ENCODE measurements around the gene DDX47.
"Not testable (repeated sequence)": the region's sequence is repeated elsewhere in the genome, so short reads cannot be mapped to it uniquely, and the experiment has no call there.

DDX47 gene

DNA sequence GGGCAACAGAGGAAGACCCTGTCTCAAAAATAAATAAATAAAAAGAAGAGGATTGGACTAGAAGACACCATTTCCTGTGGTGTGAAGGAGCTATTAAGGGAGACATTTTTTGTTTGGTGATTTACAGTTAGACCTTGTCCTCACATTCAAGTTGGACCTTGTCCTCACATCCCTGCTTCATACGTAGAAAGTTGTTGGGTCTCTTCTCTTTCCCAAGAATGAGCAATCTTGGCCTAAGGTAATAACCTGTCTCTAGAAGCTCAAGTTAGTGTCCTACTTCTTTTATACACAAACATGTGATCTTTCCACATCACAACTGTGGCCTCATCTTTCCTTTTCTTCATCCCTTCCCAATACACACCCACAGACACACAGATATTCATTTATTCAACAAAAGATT, 14.7 kb upstream of the DDX47 start:
- no peak for TF ChIP-seq ZFP3 (CRISPR knock-in tag; IDR thresholded peaks at IDR 0.05)
- TF ChIP-seq GLIS3 (CRISPR knock-in tag; IDR thresholded peaks at IDR 0.05) = no peak
- TF ChIP-seq ZC3H10 (CRISPR knock-in tag; IDR thresholded peaks at IDR 0.05) = no peak
- no peak for ATAC-seq

DNA sequence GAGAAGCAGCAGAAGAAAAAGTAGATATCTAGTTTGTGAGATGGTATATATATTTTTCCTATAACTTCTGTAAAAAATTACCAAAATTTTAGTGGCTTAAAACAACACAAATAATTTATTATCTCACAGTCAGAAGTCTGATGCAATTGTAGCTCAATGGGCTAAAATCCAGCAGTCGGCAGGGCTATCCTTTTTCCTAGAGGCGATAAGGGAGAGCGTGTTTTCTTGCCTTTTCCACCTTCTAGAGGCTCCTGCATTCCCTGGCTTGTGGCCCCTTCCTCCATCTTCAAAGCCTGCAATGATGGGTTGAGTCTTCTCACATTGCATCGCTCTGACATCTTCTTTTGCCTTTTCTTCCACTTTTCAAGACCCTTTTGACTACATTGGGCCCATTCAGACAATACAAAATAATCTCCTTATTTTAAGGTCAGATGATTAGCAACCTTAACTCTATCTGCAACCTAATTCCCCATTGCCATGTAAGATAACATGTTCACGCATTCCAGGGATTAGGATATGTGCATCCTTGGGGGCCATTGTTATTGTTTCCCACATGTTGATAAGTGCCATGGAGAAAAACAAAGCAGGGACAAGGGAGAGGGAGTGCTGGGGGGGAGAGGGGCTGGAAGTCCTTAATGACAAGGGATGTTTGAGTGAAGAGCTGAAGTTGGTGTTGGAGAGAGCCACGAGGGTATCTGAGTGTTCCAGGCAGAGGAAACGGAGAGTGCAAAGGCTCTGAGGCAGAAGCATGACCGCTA, 13.8 kb upstream of the DDX47 start:
- TF ChIP-seq, protein P1, sequence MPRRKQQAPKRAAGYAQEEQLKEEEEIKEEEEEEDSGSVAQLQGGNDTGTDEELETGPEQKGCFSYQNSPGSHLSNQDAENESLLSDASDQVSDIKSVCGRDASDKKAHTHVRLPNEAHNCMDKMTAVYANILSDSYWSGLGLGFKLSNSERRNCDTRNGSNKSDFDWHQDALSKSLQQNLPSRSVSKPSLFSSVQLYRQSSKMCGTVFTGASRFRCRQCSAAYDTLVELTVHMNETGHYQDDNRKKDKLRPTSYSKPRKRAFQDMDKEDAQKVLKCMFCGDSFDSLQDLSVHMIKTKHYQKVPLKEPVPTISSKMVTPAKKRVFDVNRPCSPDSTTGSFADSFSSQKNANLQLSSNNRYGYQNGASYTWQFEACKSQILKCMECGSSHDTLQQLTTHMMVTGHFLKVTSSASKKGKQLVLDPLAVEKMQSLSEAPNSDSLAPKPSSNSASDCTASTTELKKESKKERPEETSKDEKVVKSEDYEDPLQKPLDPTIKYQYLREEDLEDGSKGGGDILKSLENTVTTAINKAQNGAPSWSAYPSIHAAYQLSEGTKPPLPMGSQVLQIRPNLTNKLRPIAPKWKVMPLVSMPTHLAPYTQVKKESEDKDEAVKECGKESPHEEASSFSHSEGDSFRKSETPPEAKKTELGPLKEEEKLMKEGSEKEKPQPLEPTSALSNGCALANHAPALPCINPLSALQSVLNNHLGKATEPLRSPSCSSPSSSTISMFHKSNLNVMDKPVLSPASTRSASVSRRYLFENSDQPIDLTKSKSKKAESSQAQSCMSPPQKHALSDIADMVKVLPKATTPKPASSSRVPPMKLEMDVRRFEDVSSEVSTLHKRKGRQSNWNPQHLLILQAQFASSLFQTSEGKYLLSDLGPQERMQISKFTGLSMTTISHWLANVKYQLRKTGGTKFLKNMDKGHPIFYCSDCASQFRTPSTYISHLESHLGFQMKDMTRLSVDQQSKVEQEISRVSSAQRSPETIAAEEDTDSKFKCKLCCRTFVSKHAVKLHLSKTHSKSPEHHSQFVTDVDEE (CRISPR knock-in tag; IDR thresholded peaks at IDR 0.05) = no peak
- TF ChIP-seq, protein P2, sequence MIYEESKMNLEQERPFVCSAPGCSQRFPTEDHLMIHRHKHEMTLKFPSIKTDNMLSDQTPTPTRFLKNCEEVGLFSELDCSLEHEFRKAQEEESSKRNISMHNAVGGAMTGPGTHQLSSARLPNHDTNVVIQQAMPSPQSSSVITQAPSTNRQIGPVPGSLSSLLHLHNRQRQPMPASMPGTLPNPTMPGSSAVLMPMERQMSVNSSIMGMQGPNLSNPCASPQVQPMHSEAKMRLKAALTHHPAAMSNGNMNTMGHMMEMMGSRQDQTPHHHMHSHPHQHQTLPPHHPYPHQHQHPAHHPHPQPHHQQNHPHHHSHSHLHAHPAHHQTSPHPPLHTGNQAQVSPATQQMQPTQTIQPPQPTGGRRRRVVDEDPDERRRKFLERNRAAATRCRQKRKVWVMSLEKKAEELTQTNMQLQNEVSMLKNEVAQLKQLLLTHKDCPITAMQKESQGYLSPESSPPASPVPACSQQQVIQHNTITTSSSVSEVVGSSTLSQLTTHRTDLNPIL (CRISPR knock-in tag; IDR thresholded peaks at IDR 0.05; ENCODE audit: low read depth) = no peak
- TF ChIP-seq RARB (CRISPR knock-in tag; IDR thresholded peaks at IDR 0.05) = no peak
- TF ChIP-seq ESRRG (CRISPR knock-in tag; IDR thresholded peaks at IDR 0.05) = no peak
- TF ChIP-seq, protein P3, sequence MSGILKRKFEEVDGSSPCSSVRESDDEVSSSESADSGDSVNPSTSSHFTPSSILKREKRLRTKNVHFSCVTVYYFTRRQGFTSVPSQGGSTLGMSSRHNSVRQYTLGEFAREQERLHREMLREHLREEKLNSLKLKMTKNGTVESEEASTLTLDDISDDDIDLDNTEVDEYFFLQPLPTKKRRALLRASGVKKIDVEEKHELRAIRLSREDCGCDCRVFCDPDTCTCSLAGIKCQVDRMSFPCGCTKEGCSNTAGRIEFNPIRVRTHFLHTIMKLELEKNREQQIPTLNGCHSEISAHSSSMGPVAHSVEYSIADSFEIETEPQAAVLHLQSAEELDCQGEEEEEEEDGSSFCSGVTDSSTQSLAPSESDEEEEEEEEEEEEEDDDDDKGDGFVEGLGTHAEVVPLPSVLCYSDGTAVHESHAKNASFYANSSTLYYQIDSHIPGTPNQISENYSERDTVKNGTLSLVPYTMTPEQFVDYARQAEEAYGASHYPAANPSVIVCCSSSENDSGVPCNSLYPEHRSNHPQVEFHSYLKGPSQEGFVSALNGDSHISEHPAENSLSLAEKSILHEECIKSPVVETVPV (CRISPR knock-in tag; IDR thresholded peaks at IDR 0.05) = no peak
- TF ChIP-seq, protein P4, sequence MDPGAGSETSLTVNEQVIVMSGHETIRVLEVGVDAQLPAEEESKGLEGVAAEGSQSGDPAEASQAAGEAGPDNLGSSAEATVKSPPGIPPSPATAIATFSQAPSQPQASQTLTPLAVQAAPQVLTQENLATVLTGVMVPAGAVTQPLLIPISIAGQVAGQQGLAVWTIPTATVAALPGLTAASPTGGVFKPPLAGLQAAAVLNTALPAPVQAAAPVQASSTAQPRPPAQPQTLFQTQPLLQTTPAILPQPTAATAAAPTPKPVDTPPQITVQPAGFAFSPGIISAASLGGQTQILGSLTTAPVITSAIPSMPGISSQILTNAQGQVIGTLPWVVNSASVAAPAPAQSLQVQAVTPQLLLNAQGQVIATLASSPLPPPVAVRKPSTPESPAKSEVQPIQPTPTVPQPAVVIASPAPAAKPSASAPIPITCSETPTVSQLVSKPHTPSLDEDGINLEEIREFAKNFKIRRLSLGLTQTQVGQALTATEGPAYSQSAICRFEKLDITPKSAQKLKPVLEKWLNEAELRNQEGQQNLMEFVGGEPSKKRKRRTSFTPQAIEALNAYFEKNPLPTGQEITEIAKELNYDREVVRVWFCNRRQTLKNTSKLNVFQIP (CRISPR knock-in tag; IDR thresholded peaks at IDR 0.05; ENCODE audit: borderline replicate concordance, low read depth) = no peak
- TF ChIP-seq ZFP30 (CRISPR knock-in tag; IDR thresholded peaks at IDR 0.05) = no peak
- TF ChIP-seq PPARA (CRISPR knock-in tag; IDR thresholded peaks at IDR 0.05; ENCODE audit: borderline replicate concordance) = no peak
- no peak for ATAC-seq

DNA sequence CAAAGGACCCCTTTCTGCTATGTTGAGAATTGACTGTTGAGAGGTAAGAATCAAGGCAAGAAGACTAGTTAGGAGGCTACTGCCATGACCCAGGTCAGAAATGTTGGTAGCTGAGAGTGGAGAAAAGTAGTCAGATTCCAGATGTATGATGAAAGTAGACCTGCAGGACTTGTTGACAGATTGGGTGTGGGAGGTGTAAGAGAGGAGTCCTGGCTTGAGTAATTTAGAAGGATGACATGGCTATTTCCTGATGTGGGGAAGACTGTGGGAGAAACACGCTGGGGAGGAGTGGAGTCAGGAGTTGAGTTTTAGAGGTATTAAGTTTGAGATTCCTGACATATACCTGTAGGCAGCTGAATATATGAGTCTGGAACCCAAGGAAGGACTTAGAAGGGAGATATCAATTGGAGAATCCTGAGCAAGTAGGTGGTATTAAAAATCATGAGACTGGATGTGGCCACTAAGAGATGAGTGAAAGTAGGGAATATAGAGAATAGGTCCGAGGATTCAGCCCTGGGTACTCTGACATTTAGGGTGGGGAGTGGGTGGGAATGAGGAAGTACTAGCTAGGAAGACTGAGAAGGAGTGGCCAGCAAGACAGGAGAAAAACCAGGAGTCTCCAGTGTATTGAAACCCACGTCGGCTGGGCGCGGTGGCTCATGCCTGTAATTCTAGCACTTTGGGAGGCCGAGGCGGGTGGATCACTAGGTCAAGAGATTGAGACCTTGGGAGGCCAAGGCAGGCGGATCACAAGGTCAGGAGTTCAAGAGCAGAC, 12.6 kb upstream of the DDX47 start:
- TF ChIP-seq CSDC2 (CRISPR knock-in tag; IDR thresholded peaks at IDR 0.05) (no peak), ZNF8 (CRISPR knock-in tag; IDR thresholded peaks at IDR 0.05) (no peak), TOX (CRISPR knock-in tag; IDR thresholded peaks at IDR 0.05; ENCODE audit: borderline replicate concordance) (no peak), SNAI2 (CRISPR knock-in tag; IDR thresholded peaks at IDR 0.05) (no peak), TCF4 (CRISPR knock-in tag; IDR thresholded peaks at IDR 0.05; ENCODE audit: borderline replicate concordance) (no peak), ESRRG (CRISPR knock-in tag; IDR thresholded peaks at IDR 0.05) (no peak), ZNF565 (CRISPR knock-in tag; conservative IDR thresholded peaks at IDR 0.05; ENCODE audit: low read depth) (no peak), ARNTL (CRISPR knock-in tag; IDR thresholded peaks at IDR 0.05; ENCODE audit: borderline replicate concordance, low read depth) (no peak), ZC3H10 (CRISPR knock-in tag; IDR thresholded peaks at IDR 0.05) (no peak), OSR1 (CRISPR knock-in tag; IDR thresholded peaks at IDR 0.05) (no peak), BACH2 (CRISPR knock-in tag; IDR thresholded peaks at IDR 0.05; ENCODE audit: borderline replicate concordance) (no peak), ZNF70 (CRISPR knock-in tag; IDR thresholded peaks at IDR 0.05) (no peak), ZFP30 (CRISPR knock-in tag; IDR thresholded peaks at IDR 0.05) (no peak)
- TF ChIP-seq, protein P3 (CRISPR knock-in tag; IDR thresholded peaks at IDR 0.05) = no peak
- TF ChIP-seq, protein P1 (CRISPR knock-in tag; IDR thresholded peaks at IDR 0.05) = no peak
- ATAC-seq = no peak

DNA sequence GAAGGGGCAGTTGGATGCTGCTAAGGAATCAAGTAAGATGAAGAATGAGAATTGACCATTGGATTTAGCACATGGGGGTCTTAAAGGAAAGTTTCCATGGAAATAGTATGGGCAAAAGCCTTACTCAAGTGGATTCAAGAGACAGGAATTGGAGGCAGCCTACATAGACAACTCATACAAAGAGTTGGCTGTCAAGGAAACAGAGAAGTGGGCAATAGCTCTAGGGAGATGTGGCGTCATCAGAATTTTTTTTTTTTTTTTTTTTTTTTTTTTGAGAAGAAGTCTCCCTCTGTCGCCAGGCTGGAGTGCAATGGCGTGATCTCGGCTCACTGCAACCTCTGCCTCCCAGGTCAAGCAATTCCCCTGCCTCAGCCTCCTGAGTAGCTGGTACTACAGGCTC, 11.5 kb upstream of the DDX47 start:
- not testable (repeated sequence) for ATAC-seq
